ENCODE measurements around the gene ARID5A.

ARID5A gene

GRCh38 chr2:96541398-96542152 is 5.0 kb downstream of the ARID5A start:
- no peak for TF ChIP-seq CTCF (IDR thresholded peaks at IDR 0.05; ENCODE audit: low read depth, low read length)
- no peak for DNase-seq (ENCODE audit: low read depth in 2 of 2)
- H3K4me3 ChIP-seq (replicated peaks in 1 of 2; ENCODE audit: low read depth in 2 of 2, low read length in 2 of 2), result no peak overlapping the region

GRCh38 chr2:96542357-96542977 is 5.9 kb downstream of the ARID5A start:
- no peak for TF ChIP-seq CTCF (IDR thresholded peaks at IDR 0.05; ENCODE audit: low read depth, low read length)
- no peak for DNase-seq (ENCODE audit: low read depth in 2 of 2)
- no peak overlapping the region for H3K4me3 ChIP-seq (replicated peaks in 1 of 2; ENCODE audit: low read depth in 2 of 2, low read length in 2 of 2)

- TF ChIP-seq CTCF (IDR thresholded peaks at IDR 0.05; ENCODE audit: low read depth, low read length), result no peak
- H3K4me3 ChIP-seq (replicated peaks in 1 of 2; ENCODE audit: low read depth in 2 of 2, low read length in 2 of 2), result no peak overlapping the region
- DNase-seq (ENCODE audit: low read depth in 2 of 2), result no peak
These were observed 9.8 kb downstream of the ARID5A start for GRCh38 chr2:96546321-96546720.

GRCh38 chr2:96546797-96547196 is 10.2 kb downstream of the ARID5A start:
- DNase-seq (ENCODE audit: low read depth in 2 of 2), result no peak
- H3K4me3 ChIP-seq (replicated peaks in 1 of 2; ENCODE audit: low read depth in 2 of 2, low read length in 2 of 2), result no peak overlapping the region
- no peak for TF ChIP-seq CTCF (IDR thresholded peaks at IDR 0.05; ENCODE audit: low read depth, low read length)

- TF ChIP-seq CTCF (IDR thresholded peaks at IDR 0.05; ENCODE audit: low read depth, low read length), result no peak
- no peak for DNase-seq (ENCODE audit: low read depth in 2 of 2)
- no peak overlapping the region for H3K4me3 ChIP-seq (replicated peaks in 1 of 2; ENCODE audit: low read depth in 2 of 2, low read length in 2 of 2)
These were observed 10.7 kb downstream of the ARID5A start for GRCh38 chr2:96547203-96547641.

GRCh38 chr2:96547731-96548171 is 11.2 kb downstream of the ARID5A start:
- DNase-seq (ENCODE audit: low read depth in 2 of 2), result no peak
- no peak for TF ChIP-seq CTCF (IDR thresholded peaks at IDR 0.05; ENCODE audit: low read depth, low read length)
- no peak overlapping the region for H3K4me3 ChIP-seq (replicated peaks in 1 of 2; ENCODE audit: low read depth in 2 of 2, low read length in 2 of 2)

Measured in cardiac fibroblast (primary cell).